KBM-7 (cell line): ENCODE measurements around the gene SYNC.
"Not testable (repeated sequence)": the region's sequence is repeated elsewhere in the genome, so short reads cannot be mapped to it uniquely, and the experiment has no call there.

ENCODE experiments used
- DNase-seq: peaks from one replicate; pipeline ENCODE4 v3.0.0-alpha.2; 2015
- in situ Hi-C: fragments of 300-500 bp; cut with MboI; formaldehyde crosslinking; loops from 2 replicates; pipeline ENCODE4 v1.14.3; 2020; ENCODE audit warnings: low sequenced_read_pairs, low pct_unique_long_range_greater_than_20kb, mixed read lengths

SYNC gene

DNA sequence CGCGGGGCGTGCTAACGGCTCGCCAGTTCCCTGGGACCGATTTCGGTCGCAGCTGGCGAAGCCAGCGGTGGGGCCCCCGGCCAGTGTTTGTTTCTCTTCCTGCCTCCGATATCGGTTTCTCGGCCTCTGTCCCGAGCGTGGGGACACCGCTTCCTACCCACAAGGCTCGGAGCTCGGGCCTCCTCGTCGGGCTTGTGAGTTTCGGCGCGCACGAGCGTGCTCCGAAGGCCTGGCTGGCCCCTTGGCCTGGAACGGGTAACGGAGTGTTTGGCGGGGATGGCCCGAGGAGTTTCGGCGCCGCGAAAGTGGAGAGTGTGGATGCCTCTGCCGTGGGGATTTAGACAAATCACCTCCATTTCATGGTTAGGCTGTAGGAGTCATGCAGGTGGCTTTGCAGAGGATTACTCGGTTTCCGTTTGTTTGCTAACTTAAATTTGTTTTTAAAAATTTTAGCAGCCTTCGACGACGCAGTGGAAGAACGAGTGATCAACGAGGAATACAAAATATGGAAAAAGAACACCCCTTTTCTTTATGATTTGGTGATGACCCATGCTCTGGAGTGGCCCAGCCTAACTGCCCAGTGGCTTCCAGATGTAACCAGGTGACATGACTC is 51.0 kb downstream of the SYNC start:
- in situ Hi-C loops, result no loop called here
- DNase-seq, result no peak

DNA sequence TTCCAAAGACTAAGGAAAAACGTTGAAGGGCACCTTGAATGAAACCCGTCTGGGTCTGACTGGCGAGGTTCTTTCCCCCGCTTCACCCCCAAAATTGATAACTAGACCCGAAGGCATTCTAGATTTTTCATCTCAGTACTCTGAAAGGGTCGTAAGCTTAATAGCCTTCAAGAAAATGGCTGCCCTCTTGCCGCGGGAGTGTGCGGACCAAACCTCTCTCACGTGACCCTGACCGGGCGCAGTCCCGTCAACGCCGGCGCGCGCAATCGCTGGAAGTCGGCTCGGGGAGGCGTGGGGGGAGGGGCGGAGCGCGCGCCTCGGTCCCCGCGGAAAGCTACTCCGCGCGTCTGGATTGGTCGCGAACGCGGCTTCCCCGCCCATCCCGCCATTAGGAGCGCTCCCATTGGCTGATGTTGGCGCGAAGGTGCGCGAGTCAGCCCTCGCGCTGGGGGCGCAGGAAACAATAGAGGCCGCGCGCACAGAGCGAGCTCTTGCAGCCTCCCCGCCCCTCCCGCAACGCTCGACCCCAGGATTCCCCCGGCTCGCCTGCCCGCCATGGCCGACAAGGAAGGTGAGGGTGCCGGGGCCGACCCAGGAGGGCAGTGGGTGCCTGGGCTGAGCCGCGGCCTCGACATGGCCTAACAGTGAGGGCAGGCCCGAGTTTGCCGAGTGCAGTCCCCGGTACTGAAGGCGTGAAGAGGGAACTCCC is 51.7 kb downstream of the SYNC start, which contains the start of gene RBBP4:
TSS of gene RBBP4 (plus strand) at position 457 of the 709 bp plus-strand sequence. CDS start at position 556, 99 bp downstream.
- in situ Hi-C loops, result no loop called here
- DNase-seq, result peak; percentile 98

DNA sequence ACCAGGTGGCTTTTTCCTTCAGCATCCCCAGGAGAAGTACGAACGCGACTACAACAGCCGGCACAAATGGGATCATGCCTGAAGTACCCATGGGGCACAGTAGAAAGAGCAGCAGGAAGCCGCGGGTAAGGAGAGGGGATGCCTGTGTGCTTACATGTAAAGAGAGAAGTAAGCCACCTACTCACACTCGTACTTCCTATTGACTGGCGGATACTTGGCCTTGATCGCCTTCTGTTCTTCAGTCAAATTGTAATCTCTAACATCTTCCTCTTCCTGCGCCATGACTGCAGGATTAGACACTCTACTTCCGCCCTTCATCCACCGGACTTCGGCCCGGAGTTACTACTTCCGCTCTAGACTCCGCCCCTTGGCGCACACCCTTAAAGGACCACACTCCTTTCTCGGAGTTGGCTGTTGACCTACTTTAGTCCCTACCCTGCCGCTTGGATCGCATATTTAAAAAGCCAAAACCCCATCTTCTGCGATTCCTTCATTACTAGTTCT is 52.3 kb downstream of the SYNC start, which contains the start of gene ZBTB8OS:
TSS of gene ZBTB8OS (minus strand) at position 303 of the 504 bp plus-strand sequence. CDS start at position 282, 21 bp downstream.
- in situ Hi-C loops, result no loop called here
- DNase-seq, result peak; percentile 97

- in situ Hi-C loops, result no loop called here
Observed at GRCh38 chr1:32647308-32648134, 55.0 kb downstream of the SYNC start.

GRCh38 chr1:32644426-32644825 is 58.1 kb downstream of the SYNC start:
- DNase-seq, result no peak
- in situ Hi-C loops, result no loop called here

More at GRCh38 chr1:32647308-32648134, 55.0 kb downstream of the SYNC start:
- DNase-seq, result no peak

GRCh38 chr1:32642292-32642827 is 60.2 kb downstream of the SYNC start:
- DNase-seq, in situ Hi-C loops: not testable (repeated sequence)

GRCh38 chr1:32639489-32640075 is 63.0 kb downstream of the SYNC start:
- in situ Hi-C loops, result no loop called here
- DNase-seq, result no peak

- no peak for DNase-seq
- in situ Hi-C loops, result no loop called here
Observed at GRCh38 chr1:32636914-32637645, 65.5 kb downstream of the SYNC start.

- in situ Hi-C loops, result no loop called here
- DNase-seq, result no peak
Observed at GRCh38 chr1:32635508-32636277, 66.9 kb downstream of the SYNC start.

DNA sequence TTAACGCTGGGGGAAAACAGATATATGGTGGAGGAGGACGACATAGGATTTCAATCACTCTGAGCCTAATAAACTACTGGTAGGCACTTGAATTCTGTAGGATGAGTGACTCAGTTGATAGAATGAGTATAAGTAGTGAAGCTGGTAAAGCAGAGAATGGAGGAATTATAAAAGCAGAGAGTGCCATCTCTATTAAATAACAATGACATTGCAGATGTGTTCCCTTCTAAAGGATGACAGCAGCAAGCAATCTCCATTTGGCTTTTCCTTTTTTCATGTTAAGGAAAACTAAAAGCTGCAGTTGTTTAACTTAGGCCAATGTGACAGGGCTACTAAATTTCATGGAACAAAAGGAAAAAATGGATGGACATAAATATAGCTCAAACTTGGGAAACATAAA is 69.7 kb downstream of the SYNC start:
- in situ Hi-C loops, result no loop called here
- no peak for DNase-seq

- DNase-seq, in situ Hi-C loops: not testable (repeated sequence)
Observed at GRCh38 chr1:32630173-32630572, 72.4 kb downstream of the SYNC start.
